ENCODE data around the gene LARP1.

- TF ChIP-seq CTCF (IDR thresholded peaks at IDR 0.05) (no peak), POLR2AphosphoS5 (IDR thresholded peaks at IDR 0.05) (no peak), POLR2A (IDR thresholded peaks at IDR 0.05) (no peak)
Observed at GRCh38 chr5:154816891-154817492, 61.8 kb downstream of the LARP1 start.
